Measurements from ENCODE around the gene APEH. TPM values are rescaled to one million over a fixed set of nuclear protein-coding genes. Genes with fewer than 3 reads are reported as not detected.
"Not testable (repeated sequence)": the region's sequence is repeated elsewhere in the genome, so short reads cannot be mapped to it uniquely, and the experiment has no call there.

Gene APEH
- total and polyA plus RNA-seq, 4 donors = 25.2 to 119 (median 69.2) TPM

GRCh38 chr3:49695350-49696015 is 21.3 kb downstream of the APEH start:
- not testable (repeated sequence) for H3K27me3 ChIP-seq (ENCODE audit: control insufficient read depth in 3 of 3, insufficient read depth in 3 of 3, low read length in 2 of 3); H3K27ac ChIP-seq (ENCODE audit: low read depth in 1 of 2, low read length in 1 of 2); H3K4me3 ChIP-seq; H3K9ac ChIP-seq (ENCODE audit: insufficient read depth in 1 of 2, low read length in 2 of 2); H3K9me3 ChIP-seq (ENCODE audit: control insufficient read depth in 4 of 4, insufficient read depth in 3 of 4, low read length in 3 of 4); H3K4me1 ChIP-seq (ENCODE audit: control insufficient read depth in 5 of 5, insufficient read depth in 5 of 5, low read length in 5 of 5); ATAC-seq (ENCODE audit: insufficient read depth, low FRiP score); DNase-seq
- WGBS, 2 donors = 88 to 92% methylated on average over 4 of the region's 4 CpGs
- H3K36me3 ChIP-seq (ENCODE audit: control insufficient read depth in 4 of 4, insufficient read depth in 4 of 4, low read length in 4 of 4) = peaks cover 0 to 21% (median 10%) of the 10 kb centered on the region in 4 donors

DNA sequence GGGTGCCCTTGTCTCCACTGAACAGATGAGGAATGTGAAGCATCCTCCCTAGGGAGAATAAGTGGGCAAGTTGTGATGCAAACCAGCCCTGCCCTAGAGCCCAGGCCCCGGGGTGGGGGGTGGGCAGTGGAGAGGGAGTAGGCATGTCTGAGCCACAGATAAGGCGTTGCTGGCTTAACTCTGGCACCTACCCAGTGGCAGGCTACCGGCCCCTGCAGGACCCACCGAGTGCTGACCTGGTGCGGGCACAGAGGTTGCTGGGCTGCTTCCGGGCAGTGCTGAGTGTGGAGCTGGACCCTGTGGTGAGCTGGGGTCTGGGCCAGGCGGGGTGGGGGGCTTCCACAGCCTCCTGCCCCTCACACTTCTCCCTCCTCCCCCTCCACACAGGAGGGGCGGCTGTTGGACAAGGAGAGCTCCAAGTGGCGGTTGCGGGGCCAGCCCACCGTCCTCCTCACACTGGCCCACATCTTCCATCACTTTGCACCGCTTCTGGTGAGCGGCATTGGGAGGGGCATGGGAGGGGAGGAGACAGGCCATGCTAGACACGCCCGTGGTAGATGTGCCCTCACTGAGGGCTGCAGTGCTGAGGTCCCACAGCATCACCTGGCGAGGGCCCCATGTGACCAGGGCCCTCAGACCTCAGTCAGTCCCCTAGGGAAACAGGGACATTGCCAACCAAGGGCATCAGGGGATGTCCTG is 25.3 kb downstream of the APEH start:
- WGBS, 2 donors = 88 to 91% methylated on average over 15 to 16 of the region's 16 CpGs
- H3K36me3 ChIP-seq (ENCODE audit: control insufficient read depth in 4 of 4, insufficient read depth in 4 of 4, low read length in 4 of 4) = peaks cover 0 to 43% (median 24%) of the 10 kb centered on the region in 4 donors

DNA sequence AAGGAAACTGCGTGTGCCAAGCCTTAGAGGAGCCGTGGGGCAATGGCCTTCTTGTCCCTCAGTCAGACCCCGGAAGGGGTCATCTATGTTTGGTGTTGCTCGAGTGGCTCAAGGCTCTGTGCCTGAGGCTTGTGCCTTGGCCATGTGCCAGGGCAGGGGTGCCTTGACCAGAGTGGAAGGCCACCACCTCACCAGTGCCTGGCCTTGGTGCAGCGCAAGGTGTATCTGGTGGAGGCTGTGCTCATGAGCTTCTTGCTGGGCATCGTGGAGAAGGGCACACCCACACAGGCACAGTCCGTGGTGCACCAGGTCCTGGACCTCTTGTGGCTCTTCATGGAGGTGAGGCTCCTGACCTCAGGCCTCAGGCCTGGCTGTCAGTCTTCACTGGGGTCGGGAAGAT is 25.9 kb downstream of the APEH start:
- peaks cover 0 to 5% (median 0%) of the 10 kb centered on the region in 5 donors for H3K4me1 ChIP-seq (ENCODE audit: control insufficient read depth in 5 of 5, insufficient read depth in 5 of 5, low read length in 5 of 5)
- no peaks in the 10 kb centered on the region for H3K27me3 ChIP-seq (ENCODE audit: control insufficient read depth in 3 of 3, insufficient read depth in 3 of 3, low read length in 2 of 3)
- no peak for TF ChIP-seq CTCF (IDR thresholded peaks at IDR 0.05; ENCODE audit: control extremely low read depth, extremely low read depth)
- H3K9me3 ChIP-seq (ENCODE audit: control insufficient read depth in 4 of 4, insufficient read depth in 3 of 4, low read length in 3 of 4) = no peaks in the 10 kb centered on the region
- 87 to 92% methylated on average over 8 of the region's 8 CpGs for WGBS, 2 donors
- H3K27ac ChIP-seq (ENCODE audit: low read depth in 1 of 2, low read length in 1 of 2) = no peak overlapping the region
- H3K4me3 ChIP-seq = no peak overlapping the region
- H3K36me3 ChIP-seq (ENCODE audit: control insufficient read depth in 4 of 4, insufficient read depth in 4 of 4, low read length in 4 of 4) = peaks cover 0 to 48% (median 24%) of the 10 kb centered on the region in 4 donors
- H3K9ac ChIP-seq (ENCODE audit: insufficient read depth in 1 of 2, low read length in 2 of 2) = no peak overlapping the region
- DNase-seq = no peak
- no peak for ATAC-seq (ENCODE audit: insufficient read depth, low FRiP score)

More for the DNA sequence above, 25.3 kb downstream of the APEH start:
- H3K4me3 ChIP-seq = no peak overlapping the region
- H3K27ac ChIP-seq (ENCODE audit: low read depth in 1 of 2, low read length in 1 of 2) = no peak overlapping the region
- no peaks in the 10 kb centered on the region for H3K27me3 ChIP-seq (ENCODE audit: control insufficient read depth in 3 of 3, insufficient read depth in 3 of 3, low read length in 2 of 3)
- no peak for TF ChIP-seq CTCF (IDR thresholded peaks at IDR 0.05; ENCODE audit: control extremely low read depth, extremely low read depth)
- DNase-seq = no peak
- H3K4me1 ChIP-seq (ENCODE audit: control insufficient read depth in 5 of 5, insufficient read depth in 5 of 5, low read length in 5 of 5) = peaks cover 0 to 5% (median 0%) of the 10 kb centered on the region in 5 donors
- ATAC-seq (ENCODE audit: insufficient read depth, low FRiP score) = no peak
- H3K9me3 ChIP-seq (ENCODE audit: control insufficient read depth in 4 of 4, insufficient read depth in 3 of 4, low read length in 3 of 4) = no peaks in the 10 kb centered on the region
- no peak overlapping the region for H3K9ac ChIP-seq (ENCODE audit: insufficient read depth in 1 of 2, low read length in 2 of 2)

DNA sequence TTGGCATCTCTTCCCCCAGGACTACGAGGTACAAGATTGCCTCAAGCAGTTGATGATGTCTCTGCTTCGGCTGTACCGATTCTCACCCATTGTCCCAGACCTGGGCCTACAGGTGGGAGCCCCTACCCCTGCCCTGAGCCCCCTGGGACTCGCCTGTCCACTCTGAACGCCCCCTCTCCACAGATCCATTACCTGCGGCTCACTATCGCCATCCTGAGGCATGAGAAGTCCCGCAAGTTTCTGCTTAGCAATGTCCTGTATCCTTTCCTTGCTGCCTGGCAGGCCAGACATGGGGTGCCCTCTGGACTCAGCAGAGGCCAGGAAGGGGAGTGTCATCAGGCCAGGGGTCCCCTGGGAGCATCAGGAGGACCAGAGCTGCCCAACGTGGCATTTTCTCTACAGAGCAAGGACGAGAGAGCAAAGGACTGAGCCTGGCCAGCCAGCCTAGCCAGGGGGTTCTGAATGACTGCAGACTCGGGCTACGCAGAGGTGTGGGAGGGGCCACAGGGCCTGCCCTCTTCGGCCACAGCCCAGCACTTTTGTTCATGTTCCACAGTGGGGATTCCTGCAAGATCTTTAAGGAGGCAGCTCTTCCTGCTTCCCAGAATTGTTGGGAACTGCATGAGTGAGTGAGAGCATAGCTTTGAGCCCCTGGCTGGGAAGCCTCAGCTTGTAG is 26.4 kb downstream of the APEH start:
- DNase-seq (no peak), ATAC-seq (ENCODE audit: insufficient read depth, low FRiP score) (no peak)
- H3K9me3 ChIP-seq (ENCODE audit: control insufficient read depth in 4 of 4, insufficient read depth in 3 of 4, low read length in 3 of 4) = no peaks in the 10 kb centered on the region
- H3K9ac ChIP-seq (ENCODE audit: insufficient read depth in 1 of 2, low read length in 2 of 2) = no peak overlapping the region
- TF ChIP-seq CTCF (IDR thresholded peaks at IDR 0.05; ENCODE audit: control extremely low read depth, extremely low read depth) = no peak
- H3K4me1 ChIP-seq (ENCODE audit: control insufficient read depth in 5 of 5, insufficient read depth in 5 of 5, low read length in 5 of 5) = peaks cover 0 to 5% (median 0%) of the 10 kb centered on the region in 5 donors
- WGBS, 2 donors = 86 to 90% methylated on average over 11 to 13 of the region's 13 CpGs
- no peak overlapping the region for H3K27ac ChIP-seq (ENCODE audit: low read depth in 1 of 2, low read length in 1 of 2)
- H3K27me3 ChIP-seq (ENCODE audit: control insufficient read depth in 3 of 3, insufficient read depth in 3 of 3, low read length in 2 of 3) = no peaks in the 10 kb centered on the region
- peaks cover 0 to 53% (median 24%) of the 10 kb centered on the region in 4 donors for H3K36me3 ChIP-seq (ENCODE audit: control insufficient read depth in 4 of 4, insufficient read depth in 4 of 4, low read length in 4 of 4)
- H3K4me3 ChIP-seq = no peak overlapping the region

Measured in lung (tissue), 12 donors.